ENCODE data around the gene GOLGA6L2.
A peak's percentile ranks its signal among the peaks of the same experiment; 100 is the strongest.
"Not testable (repeated sequence)": the region's sequence is repeated elsewhere in the genome, so short reads cannot be mapped to it uniquely, and the experiment has no call there.

GOLGA6L2 gene

GRCh38 chr15:23411841-23412240, 35.2 kb downstream of the GOLGA6L2 start:
- Histone ChIP-seq H3K9ac (no peak overlapping the region), H3K9me3 (peaks cover 36% of the 10 kb centered on the region), H3K4me3 (no peak overlapping the region), H3K4me1 (peaks cover 10% of the 10 kb centered on the region), H3K27ac (no peak overlapping the region), H3K27me3 (no peaks in the 10 kb centered on the region), H4K20me1 (no peaks in the 10 kb centered on the region), H3K4me2 (no peak overlapping the region), H3K36me3 (no peaks in the 10 kb centered on the region)
- TF ChIP-seq Cebpa-rat (IDR thresholded peaks at IDR 0.05): no peak

- Histone ChIP-seq H3K27ac (peak overlapping the region; percentile 41; the same call in 1 of the 2 replicates), H3K4me1 (peaks cover 69% of the 10 kb centered on the region), H3K9me3 (peaks cover 69% of the 10 kb centered on the region), H3K27me3 (no peaks in the 10 kb centered on the region), H4K20me1 (no peaks in the 10 kb centered on the region), H3K4me3 (no peak overlapping the region), H3K4me2 (peak overlapping the region; percentile 66), H3K36me3 (peaks cover 17% of the 10 kb centered on the region), H3K9ac (no peak overlapping the region)
- TF ChIP-seq Cebpa-rat (IDR thresholded peaks at IDR 0.05): no peak
Observed at GRCh38 chr15:23403550-23403949, 43.5 kb downstream of the GOLGA6L2 start.

GRCh38 chr15:23402544-23402943, 44.5 kb downstream of the GOLGA6L2 start:
- peaks cover 17% of the 10 kb centered on the region for H3K36me3 ChIP-seq
- peaks cover 65% of the 10 kb centered on the region for H3K9me3 ChIP-seq
- no peak overlapping the region for H3K27ac ChIP-seq
- no peak for TF ChIP-seq Cebpa-rat (IDR thresholded peaks at IDR 0.05)
- no peaks in the 10 kb centered on the region for H4K20me1 ChIP-seq
- peak overlapping the region; percentile 66 for H3K4me2 ChIP-seq
- H3K27me3 ChIP-seq: no peaks in the 10 kb centered on the region
- no peak overlapping the region for H3K9ac ChIP-seq
- H3K4me1 ChIP-seq: peaks cover 79% of the 10 kb centered on the region
- H3K4me3 ChIP-seq: no peak overlapping the region

GRCh38 chr15:23402140-23402539, 44.9 kb downstream of the GOLGA6L2 start:
- H3K4me2 ChIP-seq: peak overlapping the region; percentile 66; the same call in 1 of the 2 replicates
- H3K36me3 ChIP-seq: peaks cover 17% of the 10 kb centered on the region
- H3K27me3 ChIP-seq: no peaks in the 10 kb centered on the region
- H3K9ac ChIP-seq: no peak overlapping the region
- no peak overlapping the region for H3K4me3 ChIP-seq
- peaks cover 83% of the 10 kb centered on the region for H3K4me1 ChIP-seq
- H3K9me3 ChIP-seq: peaks cover 61% of the 10 kb centered on the region
- no peaks in the 10 kb centered on the region for H4K20me1 ChIP-seq
- no peak for TF ChIP-seq Cebpa-rat (IDR thresholded peaks at IDR 0.05)
- no peak overlapping the region for H3K27ac ChIP-seq

- Histone ChIP-seq H4K20me1 (no peaks in the 10 kb centered on the region), H3K27ac (0 out of 2 replicates have a peak overlapping the region, but pooled peaks have one; percentile 38), H3K36me3 (peaks cover 17% of the 10 kb centered on the region), H3K9me3 (peaks cover 56% of the 10 kb centered on the region), H3K4me3 (no peak overlapping the region), H3K27me3 (no peaks in the 10 kb centered on the region), H3K4me1 (peaks cover 89% of the 10 kb centered on the region), H3K4me2 (peak overlapping the region; percentile 3; the same call in 1 of the 2 replicates), H3K9ac (no peak overlapping the region)
- TF ChIP-seq Cebpa-rat (IDR thresholded peaks at IDR 0.05): no peak
Observed at GRCh38 chr15:23401627-23402026, 45.4 kb downstream of the GOLGA6L2 start.

GRCh38 chr15:23399207-23399606, 47.8 kb downstream of the GOLGA6L2 start:
- H4K20me1 ChIP-seq, H3K27me3 ChIP-seq, H3K4me3 ChIP-seq: not testable (repeated sequence)
- peak overlapping the region; percentile 73 for H3K4me2 ChIP-seq
- H3K9ac ChIP-seq: peak overlapping the region; percentile 29; the same call in 1 of the 2 replicates
- peak overlapping the region; percentile 72 for H3K27ac ChIP-seq
- peaks cover 17% of the 10 kb centered on the region for H3K36me3 ChIP-seq
- peaks cover 38% of the 10 kb centered on the region for H3K9me3 ChIP-seq
- H3K4me1 ChIP-seq: peaks cover 93% of the 10 kb centered on the region

- Histone ChIP-seq H3K4me1 (peaks cover 84% of the 10 kb centered on the region), H3K9me3 (peaks cover 35% of the 10 kb centered on the region), H3K4me2 (peak overlapping the region; percentile 73), H3K27ac (peak overlapping the region; percentile 72), H3K36me3 (peaks cover 17% of the 10 kb centered on the region), H3K4me3 (0 out of 2 replicates have a peak overlapping the region, but pooled peaks have one; percentile 30), H3K9ac (peak overlapping the region; percentile 6; the same call in 1 of the 2 replicates)
- not testable (repeated sequence) for H4K20me1 ChIP-seq, H3K27me3 ChIP-seq
Observed at GRCh38 chr15:23398357-23398756, 48.7 kb downstream of the GOLGA6L2 start.

- H3K9me3 ChIP-seq: peaks cover 33% of the 10 kb centered on the region
- H3K27ac ChIP-seq: peak overlapping the region; percentile 72
- peaks cover 78% of the 10 kb centered on the region for H3K4me1 ChIP-seq
- TF ChIP-seq Cebpa-rat (IDR thresholded peaks at IDR 0.05): no peak
- peak overlapping the region; percentile 6; the same call in 1 of the 2 replicates for H3K9ac ChIP-seq
- peaks cover 17% of the 10 kb centered on the region for H3K36me3 ChIP-seq
- no peaks in the 10 kb centered on the region for H3K27me3 ChIP-seq
- no peaks in the 10 kb centered on the region for H4K20me1 ChIP-seq
- peak overlapping the region; percentile 73 for H3K4me2 ChIP-seq
- H3K4me3 ChIP-seq: peak overlapping the region; percentile 30; the same call in 1 of the 2 replicates
Observed at GRCh38 chr15:23397779-23398178, 49.3 kb downstream of the GOLGA6L2 start.

- Histone ChIP-seq H3K4me3 (no peak overlapping the region), H3K4me1 (peaks cover 60% of the 10 kb centered on the region), H3K9ac (no peak overlapping the region), H3K27me3 (no peaks in the 10 kb centered on the region), H3K36me3 (peaks cover 10% of the 10 kb centered on the region), H3K4me2 (peak overlapping the region; percentile 73), H3K27ac (peak overlapping the region; percentile 16; the same call in 1 of the 2 replicates), H3K9me3 (peaks cover 27% of the 10 kb centered on the region), H4K20me1 (no peaks in the 10 kb centered on the region)
- no peak for TF ChIP-seq Cebpa-rat (IDR thresholded peaks at IDR 0.05)
Observed at GRCh38 chr15:23395832-23396231, 51.2 kb downstream of the GOLGA6L2 start.

GRCh38 chr15:23395030-23395692, 51.9 kb downstream of the GOLGA6L2 start:
- Histone ChIP-seq H3K4me1 (peaks cover 61% of the 10 kb centered on the region), H3K4me2 (peak overlapping the region; percentile 73), H3K9me3 (peaks cover 27% of the 10 kb centered on the region), H3K4me3 (no peak overlapping the region), H4K20me1 (no peaks in the 10 kb centered on the region), H3K9ac (no peak overlapping the region), H3K36me3 (peaks cover 9% of the 10 kb centered on the region), H3K27me3 (no peaks in the 10 kb centered on the region), H3K27ac (peak overlapping the region; percentile 16; the same call in 1 of the 2 replicates)
- no peak for TF ChIP-seq Cebpa-rat (IDR thresholded peaks at IDR 0.05)

All from BLaER1 (cell line).